NT2/D1 (cell line): ENCODE results near the gene TMEM178A.

Experiments
- YY1 ChIP-seq: IDR thresholded peaks from 2 replicates; pipeline ENCODE4 v1.6.1; 2011; ENCODE audit not compliant: insufficient read length, insufficient read depth
- ZNF274 ChIP-seq: IDR thresholded peaks from 2 replicates; pipeline ENCODE4 v1.6.1; 2011; ENCODE audit warnings: mild to moderate bottlenecking, low read depth, low read length

DNA sequence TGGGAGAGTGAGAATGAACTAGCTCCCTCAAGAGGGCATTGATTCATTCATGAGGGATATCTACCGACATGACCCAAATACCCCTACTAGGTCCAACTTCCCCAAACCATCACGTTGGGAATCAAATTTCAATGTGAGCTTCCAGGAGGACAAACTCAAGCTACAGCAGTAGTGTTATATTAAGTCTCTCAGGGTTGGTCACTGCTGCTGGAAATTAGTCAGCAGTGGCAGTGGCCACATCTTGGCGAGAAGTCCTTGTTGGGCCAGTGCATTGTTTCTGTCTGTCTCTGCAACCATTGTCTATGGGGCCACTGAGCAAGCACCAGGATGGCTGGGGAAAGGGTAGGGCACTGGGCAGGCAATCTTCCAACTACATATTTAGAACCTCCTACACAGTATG lies 65.8 kb downstream of the TMEM178A start:
- no peak for TF ChIP-seq YY1
- no peak for TF ChIP-seq ZNF274
